ENCODE measurements around the gene SSX2IP. TPM values are rescaled to one million over a fixed set of nuclear protein-coding genes. Genes with fewer than 3 reads are reported as not detected.
"Not testable (repeated sequence)": the region's sequence is repeated elsewhere in the genome, so short reads cannot be mapped to it uniquely, and the experiment has no call there.

Gene SSX2IP
- total and polyA plus RNA-seq, 4 experiments from 2014 or later = 5.7 to 11.8 (median 7.9) TPM

GRCh38 chr1:84731519-84731918, 41.3 kb upstream of the SSX2IP start:
- Histone ChIP-seq H3K27me3 (ENCODE audit: insufficient read depth, low read length) (no peaks in the 10 kb centered on the region), H3K4me3 (ENCODE audit: low read length in 2 of 2) (no peak overlapping the region), H3K4me1 (ENCODE audit: insufficient read depth, low read length) (no peaks in the 10 kb centered on the region), H3K27ac (ENCODE audit: low read depth, low read length) (no peak overlapping the region), H3K9me3 (ENCODE audit: control insufficient read depth in 1 of 2, low read length in 2 of 2) (no peaks in the 10 kb centered on the region), H3K36me3 (ENCODE audit: insufficient read depth, low read length) (no peaks in the 10 kb centered on the region)
- Mint-ChIP-seq H3K27me3 (peaks cover 19 to 23% of the 10 kb centered on the region in 2 donors), H3K36me3 (no peaks in the 10 kb centered on the region), H3K27ac (peak overlapping the region in 1 of 7 donors; percentile 18), H3K4me3 (no peak overlapping the region), H3K9me3 (peaks cover 0 to 9% (median 0%) of the 10 kb centered on the region in 8 donors), H3K4me1 (no peaks in the 10 kb centered on the region)
- no peak for DNase-seq
- CTCF ChIA-PET (ENCODE audit: partially characterized antibody) = interaction anchor here (0.6 kb wide), 1 partner anchor 21 kb away, joined by 3 read pairs; no protein-coding TSS in a partner anchor
- intact Hi-C loops (cut with micrococcal nuclease) = no loop called here
- POLR2A ChIA-PET (ENCODE audit: partially characterized antibody) = no interaction called here

GRCh38 chr1:84727711-84728110, 37.5 kb upstream of the SSX2IP start:
- CTCF ChIA-PET (ENCODE audit: partially characterized antibody) = interaction anchor here (0.7 to 1.2 kb wide), 2 partner anchors 59 to 120 kb away, joined by 3 read pairs; no protein-coding TSS in a partner anchor
- H3K27ac Mint-ChIP-seq; H3K9me3 ChIP-seq (ENCODE audit: control insufficient read depth in 1 of 2, low read length in 2 of 2); H3K36me3 ChIP-seq (ENCODE audit: insufficient read depth, low read length); DNase-seq; H3K4me1 Mint-ChIP-seq; H3K4me3 Mint-ChIP-seq; H3K9me3 Mint-ChIP-seq; intact Hi-C loops (cut with micrococcal nuclease); H3K4me3 ChIP-seq (ENCODE audit: low read length in 2 of 2); H3K27ac ChIP-seq (ENCODE audit: low read depth, low read length); POLR2A ChIA-PET (ENCODE audit: partially characterized antibody); H3K36me3 Mint-ChIP-seq; H3K4me1 ChIP-seq (ENCODE audit: insufficient read depth, low read length); H3K27me3 ChIP-seq (ENCODE audit: insufficient read depth, low read length): not testable (repeated sequence)
- peaks cover 12 to 14% of the 10 kb centered on the region in 2 donors for H3K27me3 Mint-ChIP-seq

- ChIA-PET CTCF (ENCODE audit: partially characterized antibody) (interaction anchor here (1.1 to 1.2 kb wide), 2 partner anchors 55 to 58 kb away, joined by 3 read pairs; no protein-coding TSS in a partner anchor), POLR2A (ENCODE audit: partially characterized antibody) (no interaction called here)
- H3K9me3 ChIP-seq (ENCODE audit: control insufficient read depth in 1 of 2, low read length in 2 of 2) = no peaks in the 10 kb centered on the region
- H3K27ac Mint-ChIP-seq = peak overlapping the region in 1 of 7 donors; percentile 0
- H3K4me3 ChIP-seq (ENCODE audit: low read length in 2 of 2) = no peak overlapping the region
- no peak overlapping the region for H3K27ac ChIP-seq (ENCODE audit: low read depth, low read length)
- DNase-seq = no peak
- peaks cover 10% of the 10 kb centered on the region in 2 donors for H3K27me3 Mint-ChIP-seq
- H3K36me3 ChIP-seq (ENCODE audit: insufficient read depth, low read length) = no peaks in the 10 kb centered on the region
- no peaks in the 10 kb centered on the region for H3K4me1 ChIP-seq (ENCODE audit: insufficient read depth, low read length)
- intact Hi-C loops (cut with micrococcal nuclease) = no loop called here
- H3K4me1 Mint-ChIP-seq = peaks cover 0 to 1% (median 0%) of the 10 kb centered on the region in 4 donors
- no peaks in the 10 kb centered on the region for H3K27me3 ChIP-seq (ENCODE audit: insufficient read depth, low read length)
- H3K36me3 Mint-ChIP-seq = no peaks in the 10 kb centered on the region
- H3K4me3 Mint-ChIP-seq = no peak overlapping the region
- peaks cover 0 to 5% (median 0%) of the 10 kb centered on the region in 8 donors for H3K9me3 Mint-ChIP-seq
Observed at GRCh38 chr1:84726593-84727499, 36.6 kb upstream of the SSX2IP start.

- H3K36me3 ChIP-seq (ENCODE audit: insufficient read depth, low read length) = no peaks in the 10 kb centered on the region
- no peaks in the 10 kb centered on the region for H3K4me1 ChIP-seq (ENCODE audit: insufficient read depth, low read length)
- H3K4me3 ChIP-seq (ENCODE audit: low read length in 2 of 2) = no peak overlapping the region
- Mint-ChIP-seq H3K9me3 (no peaks in the 10 kb centered on the region), H3K4me3 (no peak overlapping the region), H3K27ac (peak overlapping the region in 1 of 7 donors; percentile 54), H3K4me1 (peaks cover 0 to 1% (median 0%) of the 10 kb centered on the region in 4 donors), H3K36me3 (no peaks in the 10 kb centered on the region), H3K27me3 (peaks cover 0 to 5% of the 10 kb centered on the region in 2 donors)
- no peaks in the 10 kb centered on the region for H3K27me3 ChIP-seq (ENCODE audit: insufficient read depth, low read length)
- peak; percentile 22 to 46 (median 40) for DNase-seq
- CTCF ChIA-PET (ENCODE audit: partially characterized antibody) = interaction anchor here (0.6 to 4.2 kb wide), 28 partner anchors 9 to 585 kb away, joined by 3 to 28 read pairs (median 4); partner anchors contain the start of gene PRKACB
- intact Hi-C loops (cut with micrococcal nuclease) = loop anchor here (1.0 to 5.0 kb wide), 3 partner anchors 37 to 282 kb away; no protein-coding TSS in a partner anchor
- POLR2A ChIA-PET (ENCODE audit: partially characterized antibody) = interaction anchor here (0.7 to 1.6 kb wide), 3 partner anchors 31 to 150 kb away, joined by 3 read pairs; partner anchors contain the start of gene CTBS
- no peaks in the 10 kb centered on the region for H3K9me3 ChIP-seq (ENCODE audit: control insufficient read depth in 1 of 2, low read length in 2 of 2)
- H3K27ac ChIP-seq (ENCODE audit: low read depth, low read length) = no peak overlapping the region
Observed at GRCh38 chr1:84724128-84724860, 34.0 kb upstream of the SSX2IP start.

- POLR2A ChIA-PET (ENCODE audit: partially characterized antibody) = interaction anchor here (0.8 kb wide), 1 partner anchor 44 kb away, joined by 3 read pairs; no protein-coding TSS in a partner anchor
- Mint-ChIP-seq H3K36me3 (no peaks in the 10 kb centered on the region), H3K9me3 (no peaks in the 10 kb centered on the region), H3K4me3 (no peak overlapping the region), H3K27ac (no peak overlapping the region), H3K27me3 (no peaks in the 10 kb centered on the region), H3K4me1 (peaks cover 0 to 1% (median 0%) of the 10 kb centered on the region in 4 donors)
- Histone ChIP-seq H3K4me3 (ENCODE audit: low read length in 2 of 2) (no peak overlapping the region), H3K36me3 (ENCODE audit: insufficient read depth, low read length) (no peaks in the 10 kb centered on the region), H3K4me1 (ENCODE audit: insufficient read depth, low read length) (no peaks in the 10 kb centered on the region), H3K9me3 (ENCODE audit: control insufficient read depth in 1 of 2, low read length in 2 of 2) (no peaks in the 10 kb centered on the region), H3K27ac (ENCODE audit: low read depth, low read length) (no peak overlapping the region), H3K27me3 (ENCODE audit: insufficient read depth, low read length) (no peaks in the 10 kb centered on the region)
- intact Hi-C loops (cut with micrococcal nuclease) = loop anchor here (5.0 kb wide), 1 partner anchor 35 kb away; no protein-coding TSS in a partner anchor
- CTCF ChIA-PET (ENCODE audit: partially characterized antibody) = interaction anchor here (1.3 to 4.2 kb wide), 7 partner anchors 7 to 578 kb away, joined by 3 to 16 read pairs (median 9); partner anchors contain the start of gene PRKACB
- no peak for DNase-seq
Observed at GRCh38 chr1:84722794-84723193, 32.5 kb upstream of the SSX2IP start.

GRCh38 chr1:84721872-84722271, 31.6 kb upstream of the SSX2IP start:
- DNase-seq; H3K4me1 Mint-ChIP-seq; POLR2A ChIA-PET (ENCODE audit: partially characterized antibody); H3K9me3 Mint-ChIP-seq; H3K9me3 ChIP-seq (ENCODE audit: control insufficient read depth in 1 of 2, low read length in 2 of 2); H3K27ac Mint-ChIP-seq; H3K36me3 ChIP-seq (ENCODE audit: insufficient read depth, low read length); H3K4me3 Mint-ChIP-seq; H3K27me3 Mint-ChIP-seq; H3K27ac ChIP-seq (ENCODE audit: low read depth, low read length); H3K36me3 Mint-ChIP-seq; H3K27me3 ChIP-seq (ENCODE audit: insufficient read depth, low read length); H3K4me3 ChIP-seq (ENCODE audit: low read length in 2 of 2); H3K4me1 ChIP-seq (ENCODE audit: insufficient read depth, low read length): not testable (repeated sequence)
- CTCF ChIA-PET (ENCODE audit: partially characterized antibody) = interaction anchor here (0.9 to 4.2 kb wide), 9 partner anchors 7 to 581 kb away, joined by 3 to 16 read pairs (median 4); partner anchors contain the start of gene PRKACB
- intact Hi-C loops (cut with micrococcal nuclease) = loop anchor here (5.0 kb wide), 1 partner anchor 35 kb away; no protein-coding TSS in a partner anchor

All from CD4-positive, alpha-beta memory T cell (primary cell).